Coronary artery (tissue), 2 donors: ENCODE results near the gene COL6A5.

Experiments
- DNase-seq: peaks from one replicate; pipeline ENCODE4 v3.0.0-alpha.2; 2017; ENCODE audit warnings: low spot score
- H3K27ac ChIP-seq, 2 donors: fragments of 200-600 bp; sonication (generic); one replicate each; pipeline ENCODE4 v1.5.1; 2016 to 2019
- H3K4me3 ChIP-seq: fragments of 200-600 bp; sonication (generic); 2 replicates; pipeline ENCODE4 v1.5.1; 2016; ENCODE audit warnings: mild to moderate bottlenecking, moderate library complexity
- TF ChIP-seq, protein P1 (sequence below): fragments of 200-600 bp; sonication (generic); IDR thresholded peaks from one replicate; pipeline ENCODE4 v1.5.1; 2019; ENCODE audit warnings: antibody characterized with exemption

Gene COL6A5

DNA sequence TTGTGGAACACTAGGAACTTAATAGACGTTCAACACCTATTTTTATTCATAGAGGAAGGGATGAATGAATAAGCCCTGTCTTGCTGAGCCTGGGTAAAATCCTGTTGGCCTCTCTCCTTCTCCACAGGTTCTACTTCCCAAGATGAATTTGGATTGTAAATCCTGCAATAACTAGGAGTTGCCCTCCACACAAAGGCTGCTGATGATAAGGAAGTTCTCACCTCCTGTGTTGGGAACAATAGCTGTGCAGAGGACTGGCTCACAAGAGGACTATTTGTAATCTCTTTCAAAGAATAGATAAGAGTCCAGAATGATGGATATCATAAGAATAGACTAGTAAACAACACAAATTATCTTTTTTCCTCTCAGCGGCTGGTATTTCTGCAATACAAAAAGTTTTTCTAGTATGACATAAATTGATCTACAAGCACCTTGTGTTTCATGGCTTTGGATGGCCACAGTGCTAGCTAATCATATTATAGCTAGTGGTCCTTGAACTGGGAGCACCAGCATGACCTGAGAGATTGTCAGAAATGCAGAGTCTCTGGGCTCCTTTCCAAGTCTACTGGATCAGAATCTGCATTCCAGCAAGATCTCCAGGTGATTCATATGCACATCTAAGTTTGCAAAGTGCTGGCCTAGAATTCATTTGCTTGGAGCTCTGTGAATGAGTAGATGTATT is 143.4 kb downstream of the COL6A5 start:
- TF ChIP-seq, protein P1, sequence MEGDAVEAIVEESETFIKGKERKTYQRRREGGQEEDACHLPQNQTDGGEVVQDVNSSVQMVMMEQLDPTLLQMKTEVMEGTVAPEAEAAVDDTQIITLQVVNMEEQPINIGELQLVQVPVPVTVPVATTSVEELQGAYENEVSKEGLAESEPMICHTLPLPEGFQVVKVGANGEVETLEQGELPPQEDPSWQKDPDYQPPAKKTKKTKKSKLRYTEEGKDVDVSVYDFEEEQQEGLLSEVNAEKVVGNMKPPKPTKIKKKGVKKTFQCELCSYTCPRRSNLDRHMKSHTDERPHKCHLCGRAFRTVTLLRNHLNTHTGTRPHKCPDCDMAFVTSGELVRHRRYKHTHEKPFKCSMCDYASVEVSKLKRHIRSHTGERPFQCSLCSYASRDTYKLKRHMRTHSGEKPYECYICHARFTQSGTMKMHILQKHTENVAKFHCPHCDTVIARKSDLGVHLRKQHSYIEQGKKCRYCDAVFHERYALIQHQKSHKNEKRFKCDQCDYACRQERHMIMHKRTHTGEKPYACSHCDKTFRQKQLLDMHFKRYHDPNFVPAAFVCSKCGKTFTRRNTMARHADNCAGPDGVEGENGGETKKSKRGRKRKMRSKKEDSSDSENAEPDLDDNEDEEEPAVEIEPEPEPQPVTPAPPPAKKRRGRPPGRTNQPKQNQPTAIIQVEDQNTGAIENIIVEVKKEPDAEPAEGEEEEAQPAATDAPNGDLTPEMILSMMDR = no peak
- no peak overlapping the region for H3K27ac ChIP-seq
- DNase-seq = no peak
- H3K4me3 ChIP-seq = no peak overlapping the region

DNA sequence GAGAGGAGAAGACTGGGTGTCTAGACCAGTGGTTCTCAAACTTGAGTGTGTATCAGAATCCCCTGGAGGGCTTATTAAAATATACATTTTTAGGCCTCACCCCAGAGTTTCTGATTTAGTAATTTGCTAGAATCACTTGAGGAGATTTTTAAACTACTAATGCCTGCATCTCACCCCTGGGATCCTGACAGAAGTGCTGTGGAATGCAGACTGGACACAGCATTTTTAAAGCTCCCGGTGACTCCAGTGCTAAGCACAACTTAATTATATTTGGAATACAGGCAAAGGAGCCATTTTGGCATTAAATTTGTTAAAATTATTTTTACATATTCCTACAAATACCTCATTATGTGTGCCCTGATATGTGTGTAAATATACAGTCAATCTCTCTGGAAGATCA is 144.8 kb downstream of the COL6A5 start:
- H3K4me3 ChIP-seq = no peak overlapping the region
- H3K27ac ChIP-seq = no peak overlapping the region
- TF ChIP-seq, protein P1 = no peak
- DNase-seq = no peak

DNA sequence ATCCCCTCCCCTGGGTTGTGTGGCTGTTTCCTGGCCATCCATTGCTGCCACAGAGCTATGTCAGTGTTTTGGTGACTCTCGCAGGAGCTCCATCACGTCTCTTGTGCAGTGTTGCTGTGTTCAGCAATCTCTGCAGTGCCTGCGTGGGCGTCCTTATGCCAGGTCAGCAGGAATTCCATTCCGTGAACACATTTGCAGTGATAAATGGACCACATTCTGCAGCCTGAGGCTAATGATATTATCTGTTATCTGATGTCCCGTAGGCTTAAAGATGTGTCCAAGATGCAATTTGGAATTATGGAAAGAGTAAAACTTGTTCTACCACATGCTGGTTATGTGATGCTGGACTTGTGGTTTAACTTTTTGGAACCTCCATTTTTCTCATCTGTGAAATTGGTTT is 146.0 kb downstream of the COL6A5 start:
- Histone ChIP-seq H3K27ac (no peak overlapping the region), H3K4me3 (no peak overlapping the region)
- TF ChIP-seq, protein P1 = no peak
- no peak for DNase-seq

DNA sequence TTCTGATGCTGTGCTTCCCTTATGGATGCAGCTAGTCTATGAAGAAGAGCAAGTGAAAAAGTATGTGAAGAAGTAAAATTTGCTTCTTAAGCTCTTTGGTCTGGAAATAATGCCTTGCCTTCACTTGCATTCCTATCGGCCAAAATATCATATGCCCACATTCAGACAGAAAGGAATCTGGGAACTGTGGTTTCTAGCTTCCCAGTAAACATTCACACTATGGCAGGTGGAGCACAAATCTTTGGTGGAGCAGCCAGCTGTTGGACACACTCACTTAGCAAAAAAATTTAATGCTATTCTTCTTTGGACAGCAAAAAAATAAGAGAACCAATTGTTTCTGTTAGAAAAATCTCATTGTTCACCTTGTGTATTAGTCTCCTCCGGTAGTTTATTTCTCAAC is 159.2 kb downstream of the COL6A5 start:
- no peak for DNase-seq
- TF ChIP-seq, protein P1 = no peak
- no peak overlapping the region for H3K4me3 ChIP-seq
- no peak overlapping the region for H3K27ac ChIP-seq

DNA sequence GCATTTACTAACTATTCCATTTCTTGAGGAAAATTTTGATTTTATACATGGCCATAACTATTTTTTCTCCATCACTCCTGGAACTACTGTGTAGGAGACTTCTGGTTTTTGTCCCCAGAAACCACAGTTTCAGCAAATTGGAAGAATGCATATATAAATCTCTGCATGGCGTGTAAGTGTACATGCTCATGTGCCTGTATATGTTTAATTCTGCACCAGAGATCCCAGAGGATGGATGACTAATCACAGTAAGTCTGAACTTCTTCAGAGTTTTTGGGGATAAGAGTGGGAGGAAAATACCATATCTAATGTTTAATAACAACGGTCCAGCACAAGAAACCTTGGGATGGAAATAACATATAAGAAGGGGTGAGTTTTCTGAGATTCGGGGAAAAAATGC is 160.6 kb downstream of the COL6A5 start:
- Histone ChIP-seq H3K4me3 (no peak overlapping the region), H3K27ac (no peak overlapping the region)
- TF ChIP-seq, protein P1 = no peak
- DNase-seq = no peak

DNA sequence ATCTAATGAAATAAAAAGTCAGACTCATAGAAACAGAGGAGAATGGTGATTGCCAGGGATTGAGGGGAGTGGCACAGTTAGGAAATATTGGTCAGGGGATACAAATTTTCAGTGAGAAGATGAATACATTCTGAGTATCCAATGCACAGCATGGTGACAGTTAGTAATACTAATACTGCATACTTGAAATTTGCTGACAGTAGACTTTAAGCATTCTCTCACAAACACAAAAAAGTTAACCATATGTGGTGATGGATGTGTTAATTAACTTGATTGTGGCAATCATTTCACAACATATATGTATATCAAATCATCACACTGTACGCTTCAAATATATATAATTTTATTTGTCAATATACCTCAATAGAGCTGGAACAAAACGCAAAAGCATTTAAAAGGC is 162.3 kb downstream of the COL6A5 start:
- H3K4me3 ChIP-seq = no peak overlapping the region
- TF ChIP-seq, protein P1 = no peak
- no peak for DNase-seq
- H3K27ac ChIP-seq = no peak overlapping the region

DNA sequence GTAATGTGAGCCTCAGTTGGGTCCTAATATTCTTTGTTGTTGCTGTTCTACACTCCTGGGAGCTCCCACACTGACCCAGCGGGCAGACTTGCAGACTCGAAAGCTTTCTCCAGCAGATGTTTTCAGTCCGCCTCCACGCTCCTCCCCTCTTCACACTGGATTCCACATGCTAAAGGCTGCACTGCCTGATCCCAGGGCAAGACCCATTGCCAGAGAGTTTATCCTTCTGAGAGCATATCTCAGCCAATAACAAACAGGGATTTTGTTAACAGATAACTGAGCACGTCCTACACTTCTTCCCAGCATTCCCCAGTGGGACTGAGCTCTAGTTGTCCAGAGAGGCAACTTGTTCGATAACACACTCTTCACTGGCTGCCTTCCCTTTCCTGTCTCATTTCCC is 163.5 kb downstream of the COL6A5 start:
- peak overlapping the region; percentile 31 for H3K4me3 ChIP-seq
- H3K27ac ChIP-seq = no peak overlapping the region
- TF ChIP-seq, protein P1 = no peak
- DNase-seq = no peak
